Kasumi-1 (cell line): ENCODE results near the gene MAP2K4.

Experiments used
- DNase-seq, 2 experiments: peaks; one replicate each; lab custom pipeline; 2025; lab: John Stamatoyannopoulos, UW

The MAP2K4 gene

DNA sequence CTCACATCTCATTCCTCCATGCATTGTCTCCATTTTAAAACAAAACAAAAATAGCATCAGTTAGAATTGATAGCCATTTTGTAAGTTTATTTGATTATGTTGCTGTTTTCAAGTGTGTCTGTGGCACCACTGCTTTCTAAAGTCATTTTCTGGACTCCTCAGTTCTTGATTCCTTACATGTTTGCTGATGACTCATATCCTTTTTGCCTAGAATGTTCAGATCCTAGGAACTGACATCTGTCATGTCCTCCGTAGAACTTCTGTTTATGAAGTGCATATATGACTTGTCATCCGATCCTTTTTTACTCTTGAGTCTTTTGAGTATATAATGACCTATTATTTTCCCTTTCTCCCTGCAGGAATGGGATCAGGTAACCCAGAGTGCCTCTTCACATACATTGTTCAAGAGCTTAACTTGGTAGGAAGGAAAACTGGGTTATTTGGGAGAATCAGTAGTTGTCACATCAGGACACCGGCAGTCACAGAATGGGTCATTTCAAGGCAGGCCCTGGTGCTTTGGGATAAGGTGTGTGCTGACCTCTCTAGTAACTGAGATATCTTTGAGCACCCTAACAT lies 69.2 kb downstream of the MAP2K4 start:
- DNase-seq: peak; percentile 0 to 2

DNA sequence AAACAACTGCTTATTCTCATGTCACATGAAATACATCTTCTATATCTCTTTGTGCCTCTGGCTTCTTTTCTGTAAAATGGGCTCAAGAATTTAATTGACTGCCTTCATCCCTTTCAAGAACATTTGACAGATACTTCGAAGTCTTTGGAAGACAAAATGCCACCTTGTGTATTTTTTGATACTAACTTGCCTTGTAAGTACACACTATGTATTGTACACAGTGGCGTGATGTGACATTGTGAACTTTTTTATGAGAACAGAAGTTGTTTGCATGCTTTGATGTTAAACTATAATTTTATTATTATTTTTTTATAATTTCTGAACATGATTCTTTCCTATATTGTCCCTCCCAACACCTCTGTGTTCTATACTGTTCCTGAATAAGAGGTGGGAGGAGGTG lies 73.7 kb downstream of the MAP2K4 start:
- DNase-seq: no peak

DNA sequence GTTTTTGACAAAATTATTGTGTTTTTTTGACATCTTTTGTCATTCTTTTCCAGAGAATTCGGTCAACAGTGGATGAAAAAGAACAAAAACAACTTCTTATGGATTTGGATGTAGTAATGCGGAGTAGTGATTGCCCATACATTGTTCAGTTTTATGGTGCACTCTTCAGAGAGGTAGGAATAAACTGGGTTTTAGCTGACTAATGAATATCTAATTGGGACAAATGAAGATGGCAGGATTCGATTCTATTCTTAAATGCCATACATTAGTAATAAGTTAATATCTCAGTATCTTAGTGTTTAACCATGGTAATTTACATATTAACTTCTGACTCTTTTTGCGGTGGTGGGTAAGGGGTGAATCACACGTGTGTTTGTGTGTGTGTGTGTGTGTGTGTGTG lies 74.8 kb downstream of the MAP2K4 start:
- no peak for DNase-seq

DNA sequence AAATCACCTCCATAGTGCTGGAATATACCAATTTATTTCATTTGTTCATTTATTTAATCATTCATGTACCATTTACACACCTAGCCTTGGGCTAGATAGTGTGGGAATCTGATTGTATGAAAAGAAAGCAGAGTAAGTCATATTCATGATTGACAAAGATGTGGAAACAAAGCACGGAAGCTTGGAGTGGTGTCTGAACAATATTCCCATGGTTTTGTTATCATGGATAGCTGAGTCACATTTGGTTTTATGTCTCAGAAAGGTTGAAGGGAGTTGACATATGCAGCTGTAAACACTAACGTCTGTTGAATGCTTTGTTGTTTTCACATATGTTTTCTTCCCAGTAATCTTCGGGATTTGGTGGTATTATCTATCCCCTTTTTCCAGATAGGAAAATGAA lies 76.6 kb downstream of the MAP2K4 start:
- no peak for DNase-seq

DNA sequence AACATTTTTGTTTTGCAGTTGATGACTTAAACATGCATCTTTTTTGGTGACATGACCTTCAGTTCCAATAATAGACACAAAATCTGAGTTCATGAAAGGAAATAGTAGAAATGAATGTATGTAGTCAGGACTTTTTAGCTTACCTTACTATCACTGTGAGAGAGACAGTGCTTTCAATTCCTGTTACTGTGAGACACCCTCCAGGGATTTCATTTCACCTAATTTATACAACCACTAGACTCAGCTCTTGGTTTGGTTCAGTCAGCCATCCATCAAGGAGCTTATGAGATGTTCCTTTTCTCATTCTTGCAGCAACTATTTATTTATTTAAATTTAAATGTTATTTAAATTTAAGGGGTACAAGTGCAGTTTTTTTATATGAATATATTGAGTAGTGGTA lies 77.9 kb downstream of the MAP2K4 start:
- DNase-seq: no peak

DNA sequence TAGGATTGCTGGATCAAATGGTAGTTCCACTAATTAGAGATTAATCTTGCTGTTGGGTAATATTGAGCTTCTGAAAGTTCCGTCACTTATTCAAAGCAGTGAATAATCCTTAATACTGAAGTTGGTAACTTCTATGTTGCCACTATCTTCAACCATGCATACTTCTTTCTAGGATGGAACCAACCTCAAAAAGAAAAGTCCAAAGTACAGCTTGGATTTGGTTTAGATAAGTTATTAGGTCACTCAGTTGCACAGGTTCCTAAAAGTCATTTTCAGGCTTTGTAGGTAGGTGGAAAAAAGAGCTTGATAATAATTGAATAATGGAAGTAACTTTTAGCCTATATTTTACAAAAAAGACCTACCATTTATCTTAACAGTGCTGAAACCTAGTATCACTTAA lies 78.7 kb downstream of the MAP2K4 start:
- no peak for DNase-seq

DNA sequence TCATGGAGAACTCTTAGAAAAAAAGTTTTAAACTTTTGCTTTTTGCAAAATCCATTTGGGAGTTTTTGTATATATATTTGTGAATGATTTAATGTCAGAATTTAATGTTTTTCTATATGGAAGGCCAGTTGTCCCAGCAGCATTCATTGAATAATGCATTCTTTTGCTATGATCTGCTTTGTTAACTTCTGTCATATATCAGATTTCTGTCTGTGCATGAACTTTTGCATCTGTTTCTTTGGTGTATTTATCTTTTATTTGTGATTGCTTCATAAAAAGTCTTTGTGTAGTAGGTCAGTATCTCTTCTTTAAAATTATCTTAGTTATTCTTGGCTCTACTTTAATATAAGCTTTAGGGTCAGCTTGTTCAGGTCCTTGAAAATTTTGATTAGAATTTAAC lies 84.2 kb downstream of the MAP2K4 start:
- no peak for DNase-seq

DNA sequence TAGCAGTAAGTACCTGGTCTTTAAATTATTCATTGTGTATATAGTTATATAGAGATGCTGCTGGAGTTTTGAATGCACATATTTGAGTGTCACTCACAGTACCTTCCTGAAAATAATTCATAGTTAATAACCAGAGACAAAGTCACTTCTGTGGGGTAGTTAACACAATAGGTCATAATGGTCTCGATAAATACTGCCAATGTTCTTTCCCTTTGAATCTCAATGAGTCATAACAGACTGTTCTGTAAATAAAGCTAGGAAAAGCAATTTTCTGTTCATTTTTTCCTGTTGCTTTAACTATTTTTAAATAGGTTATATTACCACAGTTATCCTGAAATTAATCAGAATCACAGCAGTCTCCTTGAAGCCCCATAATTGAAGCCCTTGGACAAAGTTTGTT lies 87.2 kb downstream of the MAP2K4 start:
- DNase-seq: no peak

DNA sequence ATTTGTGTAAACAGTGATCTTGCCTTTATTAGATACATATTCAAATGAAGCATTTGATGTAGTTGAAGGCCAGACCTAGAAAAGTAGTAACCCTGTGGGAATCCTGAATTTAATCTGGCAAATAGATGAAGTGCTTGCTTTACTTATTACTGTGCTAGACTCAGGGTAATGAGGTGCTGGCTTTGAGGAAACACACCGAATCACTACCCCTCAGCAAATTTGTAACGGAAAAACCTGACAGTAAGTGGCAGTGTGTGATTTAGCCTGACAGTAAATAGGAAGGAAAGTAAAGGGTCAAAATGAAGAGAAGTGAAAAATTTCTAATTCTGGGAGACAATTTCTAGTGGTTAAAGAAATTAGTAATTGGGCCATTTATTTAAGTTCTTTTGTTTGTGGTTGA lies 90.2 kb downstream of the MAP2K4 start:
- DNase-seq: no peak

DNA sequence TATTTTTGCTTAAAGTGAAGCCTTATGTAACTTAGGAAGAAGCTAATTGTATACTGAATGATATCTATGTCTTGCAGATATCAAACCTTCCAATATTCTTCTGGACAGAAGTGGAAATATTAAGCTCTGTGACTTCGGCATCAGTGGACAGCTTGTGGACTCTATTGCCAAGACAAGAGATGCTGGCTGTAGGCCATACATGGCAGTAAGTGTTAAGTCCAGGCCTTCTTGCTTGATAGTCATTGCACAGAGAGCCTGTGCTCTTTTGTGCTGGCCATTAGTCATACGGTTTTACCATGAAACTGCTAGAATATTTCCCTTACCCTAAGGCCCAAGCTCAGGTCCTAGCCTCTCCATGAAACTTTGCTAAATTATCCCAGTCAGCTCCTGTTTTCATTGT lies 92.5 kb downstream of the MAP2K4 start:
- no peak for DNase-seq

DNA sequence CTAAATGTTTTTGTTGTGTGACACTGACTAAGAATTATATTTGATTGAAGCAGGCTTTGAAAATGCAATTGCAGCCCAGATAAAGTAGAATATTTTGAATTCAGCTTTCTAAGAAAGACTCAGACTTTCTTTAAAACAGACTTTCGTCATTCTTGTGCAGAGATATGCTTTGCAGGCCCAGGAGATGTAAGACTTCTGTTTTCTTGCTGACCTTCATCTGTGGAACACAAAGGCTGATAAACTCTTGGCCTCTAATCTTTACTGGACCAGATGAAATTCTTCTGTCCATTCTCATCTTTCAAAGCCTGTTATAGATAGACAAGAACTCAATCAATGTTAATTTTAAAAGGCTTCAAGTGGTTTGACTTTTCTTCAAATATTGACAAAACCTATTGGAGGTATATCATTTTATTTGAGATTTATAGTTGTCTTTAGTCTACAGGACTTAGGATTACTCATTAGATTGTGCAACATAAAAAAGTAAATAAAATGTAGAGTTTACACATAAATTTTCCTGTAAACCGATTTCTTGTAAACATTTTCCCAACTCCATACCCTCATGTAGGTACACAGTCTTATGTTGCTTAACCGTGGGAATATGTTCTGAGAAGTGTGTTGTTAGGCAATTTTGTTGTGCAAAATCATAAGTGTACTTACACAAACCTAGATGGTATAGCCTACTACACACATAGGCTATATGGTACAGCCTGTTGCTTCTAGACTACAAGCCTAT lies 94.2 kb downstream of the MAP2K4 start:
- no peak for DNase-seq

DNA sequence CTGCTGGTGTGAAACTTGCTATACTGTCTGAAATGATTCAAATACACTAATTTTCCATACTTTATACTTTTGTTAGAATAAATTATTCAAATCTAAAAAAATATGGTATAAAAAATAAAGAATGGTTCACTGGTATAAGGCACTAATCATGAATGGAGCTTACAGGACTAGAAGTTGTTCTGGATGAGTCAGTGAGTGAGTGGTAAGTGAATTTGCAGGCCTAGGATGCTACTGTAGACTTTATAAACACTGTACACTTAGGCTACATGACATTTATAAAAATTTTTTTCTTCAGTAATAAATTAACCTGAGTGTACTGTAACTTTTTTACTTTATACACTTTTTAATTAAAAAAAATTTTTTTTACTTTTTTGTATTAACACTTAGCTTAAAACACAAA lies 95.5 kb downstream of the MAP2K4 start:
- no peak for DNase-seq

DNA sequence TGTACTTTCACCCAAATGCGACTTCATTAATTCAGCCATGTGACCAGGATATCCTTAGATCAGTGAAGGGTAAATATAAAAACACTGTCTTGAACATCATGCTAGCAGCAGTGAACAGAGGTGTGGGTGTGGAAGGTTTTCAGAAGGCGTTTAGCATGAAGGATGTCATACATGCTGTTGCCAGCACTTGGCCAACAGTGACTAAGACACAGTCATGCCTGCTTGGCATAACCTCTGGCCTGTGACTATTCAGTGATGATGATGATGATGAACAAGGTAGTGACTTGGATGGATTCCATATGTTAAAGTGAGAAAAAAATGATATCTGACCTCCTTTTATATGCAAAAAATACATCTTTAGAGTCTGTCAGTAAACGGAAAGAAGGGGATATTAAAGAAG lies 97.9 kb downstream of the MAP2K4 start:
- no peak for DNase-seq

DNA sequence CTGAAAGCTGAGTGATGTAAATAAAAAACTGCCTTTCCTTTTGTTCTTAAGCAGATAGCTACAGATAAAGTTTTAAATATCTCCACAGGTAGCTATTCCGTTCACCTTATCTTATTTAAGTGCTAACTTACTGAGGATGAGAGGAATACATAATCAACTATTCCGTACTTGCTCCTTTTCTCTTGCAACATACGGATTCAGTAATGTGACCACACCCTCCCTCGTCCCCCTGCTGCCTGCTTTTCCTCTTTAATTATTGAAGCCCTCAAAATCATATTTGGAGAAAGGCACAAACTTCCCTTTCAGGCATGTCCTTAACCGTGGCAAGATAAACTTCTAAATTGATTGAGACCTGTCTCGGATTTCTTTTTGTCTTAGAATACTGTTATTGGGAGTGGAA lies 101.4 kb downstream of the MAP2K4 start:
- DNase-seq: no peak

DNA sequence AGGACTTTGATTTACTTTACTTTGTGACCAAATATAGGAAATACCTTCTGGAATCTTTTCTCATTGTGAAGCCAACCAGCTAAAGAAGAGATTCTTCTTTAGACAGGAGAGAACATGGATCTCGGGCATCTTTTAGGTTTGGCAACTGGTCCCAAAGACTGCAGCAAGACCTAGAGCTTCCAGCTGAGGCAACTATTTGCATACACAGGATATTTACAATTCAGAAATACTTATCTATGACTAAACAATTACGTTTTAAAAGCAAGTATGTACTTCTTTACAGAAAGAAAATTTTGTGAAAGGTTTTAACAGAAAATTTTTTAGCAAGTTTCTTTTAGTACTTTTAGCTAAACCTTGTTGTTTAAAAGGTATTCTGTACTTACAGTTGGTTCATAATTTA lies 106.5 kb downstream of the MAP2K4 start:
- DNase-seq: no peak

DNA sequence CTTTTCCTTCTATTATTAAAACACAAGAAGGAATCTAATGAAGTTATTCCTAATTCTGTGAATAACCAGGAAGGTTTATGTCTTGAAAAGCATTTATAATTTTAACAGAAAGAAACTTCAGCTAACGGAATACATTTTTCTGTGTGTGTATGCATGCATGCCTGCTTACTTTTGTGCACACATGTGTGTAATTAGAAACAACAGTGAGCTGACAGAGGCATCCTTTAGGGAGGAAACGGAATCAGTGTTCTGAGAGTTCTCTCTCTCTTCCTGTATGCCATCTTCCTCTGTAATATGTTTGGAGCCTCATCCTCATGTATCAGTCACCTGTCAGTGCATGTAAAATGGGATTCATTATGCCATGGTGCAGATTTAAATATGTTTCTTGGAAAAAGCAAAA lies 107.0 kb downstream of the MAP2K4 start:
- no peak for DNase-seq

DNA sequence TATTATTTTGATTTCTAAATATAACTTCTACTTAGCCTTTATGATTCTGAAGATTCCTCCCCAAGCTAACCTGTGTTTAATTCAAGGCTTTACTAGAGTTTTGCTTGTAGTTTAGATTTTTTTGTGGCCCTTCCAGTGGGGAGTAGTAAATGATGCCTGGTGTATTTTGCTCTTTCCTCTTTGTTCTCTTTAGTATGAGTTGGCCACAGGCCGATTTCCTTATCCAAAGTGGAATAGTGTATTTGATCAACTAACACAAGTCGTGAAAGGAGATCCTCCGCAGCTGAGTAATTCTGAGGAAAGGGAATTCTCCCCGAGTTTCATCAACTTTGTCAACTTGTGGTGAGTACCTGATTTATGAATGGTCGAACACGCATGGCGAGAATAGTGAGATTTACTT lies 108.3 kb downstream of the MAP2K4 start:
- DNase-seq: no peak

DNA sequence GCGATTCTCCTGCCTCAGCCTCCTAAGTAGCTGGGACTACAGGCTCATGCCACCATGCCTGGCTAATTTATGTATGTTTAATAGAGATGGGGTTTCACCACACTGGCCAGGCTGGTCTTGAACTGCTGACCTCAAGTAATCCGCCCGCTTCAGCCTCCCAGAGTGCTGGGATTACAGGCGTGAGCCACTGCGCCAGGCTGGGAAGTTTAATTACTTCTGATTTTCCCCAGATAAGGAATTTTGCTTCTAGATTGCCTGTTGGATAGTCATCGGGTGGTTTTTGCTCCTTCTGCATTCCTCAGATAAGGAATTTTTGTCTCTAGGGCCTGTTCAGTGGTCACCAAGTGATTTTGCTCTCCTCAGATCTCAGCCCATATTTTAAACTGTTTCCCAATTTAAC lies 112.5 kb downstream of the MAP2K4 start:
- no peak for DNase-seq

DNA sequence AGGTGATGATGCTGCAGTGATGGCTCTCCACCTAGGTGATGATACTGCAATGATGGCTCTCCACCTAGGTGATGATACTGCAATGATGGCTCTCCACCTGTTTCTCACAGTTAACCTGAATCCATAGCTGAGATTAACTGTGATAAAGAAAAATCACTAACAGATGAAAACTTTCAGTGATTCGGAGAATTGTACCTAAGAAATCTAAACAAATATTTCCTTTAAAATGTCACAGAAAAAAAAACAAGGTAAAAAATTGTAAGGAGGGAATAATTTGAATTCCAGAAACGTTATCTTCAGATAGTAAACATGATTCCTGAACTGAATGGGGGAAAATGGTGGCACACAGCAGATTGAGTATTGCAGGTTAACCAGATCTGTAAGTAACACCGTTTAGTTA lies 113.4 kb downstream of the MAP2K4 start:
- DNase-seq: no peak

DNA sequence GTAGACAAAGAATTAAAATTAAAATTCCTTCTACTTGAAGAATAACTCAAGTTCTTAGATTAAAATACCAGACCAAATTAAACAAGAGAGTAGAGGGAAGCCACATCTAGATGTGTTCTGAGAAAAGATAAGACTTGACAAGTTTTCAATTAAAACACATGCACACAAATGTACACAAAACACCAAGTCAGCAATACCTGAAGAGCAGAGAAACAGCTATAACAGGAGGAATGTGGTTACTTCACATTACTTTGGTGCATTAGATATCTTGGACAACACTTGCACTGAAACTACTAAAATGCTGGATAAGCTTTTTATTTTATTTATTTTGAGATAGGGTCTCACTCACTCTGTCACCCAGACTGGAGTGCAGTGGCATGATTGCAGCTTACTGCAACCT lies 113.9 kb downstream of the MAP2K4 start:
- no peak for DNase-seq

DNA sequence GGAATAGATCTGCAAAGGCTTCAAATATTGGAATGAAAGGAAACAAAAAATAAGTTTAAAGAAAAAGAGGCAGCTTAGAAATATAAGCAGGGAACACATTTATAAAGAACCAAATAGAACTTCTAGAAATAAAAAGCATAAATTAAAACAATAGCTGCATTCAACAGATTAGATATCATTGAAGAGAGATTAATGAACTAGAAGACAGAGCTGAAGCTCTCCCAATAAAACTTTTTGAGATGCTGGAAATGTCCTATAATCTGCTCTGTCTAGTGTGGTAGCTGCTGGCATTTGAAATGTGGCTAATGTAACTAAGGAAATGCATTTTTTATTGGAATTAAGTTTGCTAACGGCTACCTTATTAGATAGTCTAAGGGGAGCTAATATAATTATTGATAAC lies 115.6 kb downstream of the MAP2K4 start:
- no peak for DNase-seq

DNA sequence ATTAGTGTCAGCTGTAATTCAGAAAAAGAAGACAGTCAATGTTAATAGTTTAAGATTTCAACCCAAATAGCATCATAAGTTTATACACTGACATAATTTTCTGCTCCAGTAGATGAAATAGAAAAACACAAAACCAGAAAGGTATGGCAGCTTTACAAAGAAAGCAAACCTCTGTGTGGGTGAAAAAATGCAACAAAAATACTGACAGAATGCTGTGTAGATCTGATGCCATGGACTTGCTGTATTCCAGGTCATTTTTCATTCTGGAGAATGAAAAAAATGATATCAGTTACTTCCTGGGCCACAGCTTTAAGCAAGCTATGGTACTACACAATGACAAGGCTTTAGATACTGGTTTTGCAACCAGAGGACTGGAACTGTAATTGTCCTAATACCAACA lies 116.0 kb downstream of the MAP2K4 start:
- DNase-seq: no peak

DNA sequence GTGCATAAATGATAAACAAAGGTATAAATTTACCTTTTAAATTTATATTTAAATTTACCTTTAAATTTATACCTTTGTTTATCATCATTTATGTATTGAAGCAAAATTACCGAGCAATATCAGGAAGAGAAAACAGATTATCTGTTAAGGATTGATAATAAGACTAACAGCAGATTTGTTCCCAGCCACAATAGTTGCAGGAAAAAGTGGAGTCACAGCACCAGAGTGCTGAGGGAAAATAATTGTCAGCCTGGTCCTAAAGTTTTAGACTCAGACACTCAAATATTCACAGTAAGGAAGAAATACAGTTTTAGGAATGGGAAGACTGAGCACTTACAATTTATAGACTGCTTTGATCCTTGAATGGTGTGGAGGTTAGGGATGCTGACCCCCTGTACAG lies 117.2 kb downstream of the MAP2K4 start:
- no peak for DNase-seq

DNA sequence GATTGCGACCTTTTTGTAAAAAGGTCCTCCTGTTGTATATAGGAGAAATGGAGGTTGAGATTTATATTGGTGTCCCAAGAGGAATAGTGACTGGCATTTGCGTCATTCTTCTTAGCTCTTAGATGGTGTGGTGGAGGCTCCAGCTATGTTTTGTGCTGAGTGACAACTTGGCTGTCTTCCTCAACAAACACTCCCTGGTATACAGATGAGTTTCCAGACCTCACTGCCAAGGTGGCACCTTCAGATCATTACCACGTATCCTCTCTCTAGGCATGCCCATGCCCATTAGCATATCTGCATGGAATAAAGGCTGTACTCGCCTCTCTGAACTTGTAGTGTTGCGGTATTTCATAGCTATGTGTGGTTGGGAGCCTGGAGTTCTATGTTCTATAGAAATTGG lies 120.0 kb downstream of the MAP2K4 start:
- no peak for DNase-seq
